SW480 (cell line): ENCODE measurements around the gene NDRG3.
"Not testable (repeated sequence)": the region's sequence is repeated elsewhere in the genome, so short reads cannot be mapped to it uniquely, and the experiment has no call there.

ENCODE experiments used
- DNase-seq: peaks from one replicate; pipeline ENCODE4 v3.0.0-alpha.2; 2016; ENCODE audit warnings: low spot score

The NDRG3 gene

GRCh38 chr20:36687850-36688249, 58.0 kb downstream of the NDRG3 start:
- no peak for DNase-seq

GRCh38 chr20:36686944-36687343, 58.9 kb downstream of the NDRG3 start:
- no peak for DNase-seq

GRCh38 chr20:36686504-36686903, 59.4 kb downstream of the NDRG3 start:
- no peak for DNase-seq

- DNase-seq, result no peak
Observed at GRCh38 chr20:36684747-36685146, 61.1 kb downstream of the NDRG3 start.

- DNase-seq, result no peak
Observed at GRCh38 chr20:36682311-36682710, 63.6 kb downstream of the NDRG3 start.

GRCh38 chr20:36677422-36677771, 68.5 kb downstream of the NDRG3 start:
- no peak for DNase-seq

GRCh38 chr20:36676701-36677421, 69.0 kb downstream of the NDRG3 start:
- DNase-seq, result no peak

GRCh38 chr20:36675545-36675944, 70.3 kb downstream of the NDRG3 start:
- not testable (repeated sequence) for DNase-seq

- no peak for DNase-seq
Observed at GRCh38 chr20:36672991-36673390, 72.9 kb downstream of the NDRG3 start.

GRCh38 chr20:36670665-36671357, 75.1 kb downstream of the NDRG3 start:
- DNase-seq, result no peak

- DNase-seq, result peak; percentile 59
Observed at GRCh38 chr20:36666181-36666740, 79.6 kb downstream of the NDRG3 start.

- no peak for DNase-seq
Observed at GRCh38 chr20:36663031-36663430, 82.9 kb downstream of the NDRG3 start.

- DNase-seq, result peak; percentile 46
Observed at GRCh38 chr20:36658300-36658699, 87.6 kb downstream of the NDRG3 start.

- DNase-seq, result no peak
Observed at GRCh38 chr20:36656733-36657132, 89.2 kb downstream of the NDRG3 start.

- no peak for DNase-seq
Observed at GRCh38 chr20:36655004-36655403, 90.9 kb downstream of the NDRG3 start.

- DNase-seq, result no peak
Observed at GRCh38 chr20:36654506-36654905, 91.4 kb downstream of the NDRG3 start.

GRCh38 chr20:36653456-36653855, 92.4 kb downstream of the NDRG3 start:
- DNase-seq, result no peak

GRCh38 chr20:36647196-36648121, 98.4 kb downstream of the NDRG3 start:
- no peak for DNase-seq

- DNase-seq, result no peak
Observed at GRCh38 chr20:36646678-36647077, 99.2 kb downstream of the NDRG3 start.

- DNase-seq, result no peak
Observed at GRCh38 chr20:36645998-36646397, 99.9 kb downstream of the NDRG3 start, which contains the start of gene SLA2. TSS of gene SLA2 (minus strand) at chr20:36646196. CDS start at chr20:36641335, 4,861 bp downstream.

- no peak for DNase-seq
Observed at GRCh38 chr20:36645353-36645752, 100.5 kb downstream of the NDRG3 start.

GRCh38 chr20:36644706-36645095, 101.2 kb downstream of the NDRG3 start:
- DNase-seq, result no peak
